Right lobe of liver (tissue), 4 donors: ENCODE data around the gene MARK2.
A peak's percentile ranks its signal among the peaks of the same experiment; 100 is the strongest.

Experiments used
- CTCF ChIP-seq, 4 donors: fragments of 200-600 bp in 3 of 4; fragments of 450-650 bp in 1 of 4; IDR thresholded peaks; one replicate each; pipeline versions ENCODE4 v1.5.1 to v1.8.0; 2016 to 2022; ENCODE audit warnings: antibody characterized with exemption in 4 of 4, mild to moderate bottlenecking in 2 of 4
- POLR2A ChIP-seq: fragments of 450-650 bp; IDR thresholded peaks from one replicate; pipeline ENCODE4 v1.6.1; 2017; ENCODE audit warnings: antibody characterized with exemption, mild to moderate bottlenecking
- donor health status: DM: no; HTN: no; CAD: no.
- donor health status: DM: no; HTN: no; CAD: no.
- donor health status: DM: no; HTN: yes; CAD: no.

GRCh38 chr11:63906585-63906984, 67.7 kb downstream of the MARK2 start:
- peak in 3 of 4 donors; percentile 20 to 36 (median 35) for TF ChIP-seq CTCF (IDR thresholded peaks at IDR 0.05)
- TF ChIP-seq POLR2A: no peak
